DOHH2 (cell line): ENCODE results near the gene HORMAD2.

ENCODE experiments used
- H3F3A ChIP-seq: fragments of 200-600 bp; sonication (generic), shearing (Covaris generic); 2 replicates; pipeline ENCODE4 v1.6.0; 2016; ENCODE audit warnings: antibody characterized with exemption, mild to moderate bottlenecking; ENCODE audit not compliant: control insufficient read depth, insufficient read depth
- H3K27ac ChIP-seq: fragments of 200-600 bp; sonication (generic); 2 replicates; pipeline ENCODE4 v1.5.1; 2014; ENCODE audit warnings: low read depth, mild to moderate bottlenecking, low read length, moderate library complexity
- H3K27me3 ChIP-seq: fragments of 200-600 bp; sonication (generic); 2 replicates; pipeline ENCODE4 v1.6.1; 2014; ENCODE audit warnings: mild to moderate bottlenecking, low read length, mixed read lengths; ENCODE audit not compliant: control insufficient read depth
- H3K36me3 ChIP-seq: fragments of 200-600 bp; sonication (generic); 2 replicates; pipeline ENCODE4 v1.6.1; 2014; ENCODE audit warnings: mild to moderate bottlenecking, low read length, moderate library complexity, mixed read lengths; ENCODE audit not compliant: control insufficient read depth
- H3K4me1 ChIP-seq: fragments of 200-600 bp; sonication (generic); 2 replicates; pipeline ENCODE4 v1.6.1; 2014; ENCODE audit warnings: mild to moderate bottlenecking, low read length, mixed read lengths; ENCODE audit not compliant: control insufficient read depth
- H3K4me2 ChIP-seq: fragments of 200-600 bp; sonication (generic); 2 replicates; pipeline ENCODE4 v1.6.0; 2014; ENCODE audit warnings: mild to moderate bottlenecking, low read length, moderate library complexity
- H3K4me3 ChIP-seq: fragments of 200-600 bp; sonication (generic); 2 replicates; pipeline ENCODE4 v1.5.1; 2014; ENCODE audit warnings: mild to moderate bottlenecking, low read length, mixed read lengths
- H3K79me2 ChIP-seq: fragments of 200-600 bp; sonication (generic); 2 replicates; pipeline ENCODE4 v1.6.1; 2014; ENCODE audit warnings: mild to moderate bottlenecking, low read length, mixed read lengths; ENCODE audit not compliant: control insufficient read depth
- H3K9me2 ChIP-seq: fragments of 200-600 bp; sonication (generic); replicated peaks from 2 replicates; pipeline ENCODE4 v1.6.1; 2014; ENCODE audit warnings: mild to moderate bottlenecking, low read length, mixed read lengths; ENCODE audit not compliant: control insufficient read depth
- H3K9me3 ChIP-seq: fragments of 200-600 bp; sonication (generic); 2 replicates; pipeline ENCODE4 v1.6.1; 2014; ENCODE audit warnings: antibody characterized with exemption, low read length, mixed read lengths; ENCODE audit not compliant: control insufficient read depth, insufficient read depth
- H4K20me1 ChIP-seq: fragments of 200-600 bp; sonication (generic); 2 replicates; pipeline ENCODE4 v1.6.0; 2014; ENCODE audit warnings: low read depth, mild to moderate bottlenecking, antibody characterized with exemption, low read length, moderate library complexity; ENCODE audit not compliant: control insufficient read depth, insufficient read depth
- EZH2phosphoT487 ChIP-seq: fragments of 200-600 bp; sonication (generic); IDR thresholded peaks from 2 replicates; pipeline ENCODE4 v1.6.1; 2017; ENCODE audit warnings: borderline replicate concordance, mild to moderate bottlenecking, antibody characterized with exemption, low read length, moderate library complexity, mixed read lengths
- TF ChIP-seq, protein P1 (sequence below): fragments of 200-600 bp; sonication (generic); IDR thresholded peaks from one replicate; pipeline ENCODE4 v1.5.1; 2014; ENCODE audit warnings: antibody characterized with exemption, mild to moderate bottlenecking, low read depth, low read length; ENCODE audit not compliant: poor library complexity, severe bottlenecking

HORMAD2 gene

DNA sequence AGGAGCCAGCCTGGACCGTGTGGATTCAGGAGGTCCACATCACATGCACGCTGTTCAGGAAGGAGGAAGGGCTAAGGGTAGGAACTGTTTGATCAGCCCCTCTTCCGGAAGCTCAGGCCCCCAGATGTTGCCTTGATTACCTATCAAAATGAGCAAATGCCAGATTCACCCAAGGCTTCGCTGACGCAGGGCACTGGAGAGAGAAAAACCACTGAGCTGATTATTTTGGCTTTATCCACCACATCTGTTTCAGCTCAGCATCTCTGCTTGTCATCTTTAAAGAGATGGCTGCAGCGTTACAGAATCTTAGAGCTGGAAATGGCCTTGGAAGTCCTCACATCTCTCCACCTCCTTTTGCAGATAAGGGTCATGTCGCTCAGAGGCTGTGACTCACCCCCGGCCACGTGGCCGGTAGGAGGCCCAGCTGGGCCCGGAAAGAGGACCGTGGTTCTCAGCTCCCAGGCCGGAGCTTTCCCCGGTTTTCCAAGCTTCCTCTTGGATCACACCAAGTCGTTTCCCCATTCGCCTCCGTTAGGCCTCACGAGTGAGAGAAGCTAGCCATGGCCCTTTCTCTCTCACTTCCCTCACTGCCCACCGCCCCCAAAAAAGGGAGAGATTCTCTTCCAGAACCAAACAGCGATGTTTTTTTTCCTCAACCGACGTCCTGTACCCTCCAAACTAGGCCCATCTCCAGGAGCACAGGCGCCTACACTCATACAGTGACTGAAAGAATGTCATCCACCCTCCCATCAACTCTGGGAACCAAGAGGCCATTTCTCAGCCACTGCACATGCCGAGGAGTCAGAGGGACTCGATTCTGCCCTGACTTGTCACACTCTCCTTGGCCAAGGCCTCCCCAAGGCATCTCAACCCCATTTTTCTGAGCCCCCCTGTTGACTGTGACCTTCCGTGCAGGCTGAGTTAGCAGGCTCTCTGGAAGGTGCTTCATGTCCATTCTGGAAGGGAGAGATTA lies 128.7 kb downstream of the HORMAD2 start:
- H3K27ac ChIP-seq = no peak overlapping the region
- no peaks in the 10 kb centered on the region for H3K79me2 ChIP-seq
- H4K20me1 ChIP-seq = no peaks in the 10 kb centered on the region
- H3K4me3 ChIP-seq = no peak overlapping the region
- H3K36me3 ChIP-seq = no peaks in the 10 kb centered on the region
- H3K4me1 ChIP-seq = no peaks in the 10 kb centered on the region
- no peaks in the 10 kb centered on the region for H3F3A ChIP-seq
- no peaks in the 10 kb centered on the region for H3K27me3 ChIP-seq
- H3K4me2 ChIP-seq = no peak overlapping the region
- H3K9me2 ChIP-seq = no peaks in the 10 kb centered on the region
- no peak for TF ChIP-seq EZH2phosphoT487
- TF ChIP-seq, protein P1, sequence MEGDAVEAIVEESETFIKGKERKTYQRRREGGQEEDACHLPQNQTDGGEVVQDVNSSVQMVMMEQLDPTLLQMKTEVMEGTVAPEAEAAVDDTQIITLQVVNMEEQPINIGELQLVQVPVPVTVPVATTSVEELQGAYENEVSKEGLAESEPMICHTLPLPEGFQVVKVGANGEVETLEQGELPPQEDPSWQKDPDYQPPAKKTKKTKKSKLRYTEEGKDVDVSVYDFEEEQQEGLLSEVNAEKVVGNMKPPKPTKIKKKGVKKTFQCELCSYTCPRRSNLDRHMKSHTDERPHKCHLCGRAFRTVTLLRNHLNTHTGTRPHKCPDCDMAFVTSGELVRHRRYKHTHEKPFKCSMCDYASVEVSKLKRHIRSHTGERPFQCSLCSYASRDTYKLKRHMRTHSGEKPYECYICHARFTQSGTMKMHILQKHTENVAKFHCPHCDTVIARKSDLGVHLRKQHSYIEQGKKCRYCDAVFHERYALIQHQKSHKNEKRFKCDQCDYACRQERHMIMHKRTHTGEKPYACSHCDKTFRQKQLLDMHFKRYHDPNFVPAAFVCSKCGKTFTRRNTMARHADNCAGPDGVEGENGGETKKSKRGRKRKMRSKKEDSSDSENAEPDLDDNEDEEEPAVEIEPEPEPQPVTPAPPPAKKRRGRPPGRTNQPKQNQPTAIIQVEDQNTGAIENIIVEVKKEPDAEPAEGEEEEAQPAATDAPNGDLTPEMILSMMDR = no peak
- no peaks in the 10 kb centered on the region for H3K9me3 ChIP-seq

DNA sequence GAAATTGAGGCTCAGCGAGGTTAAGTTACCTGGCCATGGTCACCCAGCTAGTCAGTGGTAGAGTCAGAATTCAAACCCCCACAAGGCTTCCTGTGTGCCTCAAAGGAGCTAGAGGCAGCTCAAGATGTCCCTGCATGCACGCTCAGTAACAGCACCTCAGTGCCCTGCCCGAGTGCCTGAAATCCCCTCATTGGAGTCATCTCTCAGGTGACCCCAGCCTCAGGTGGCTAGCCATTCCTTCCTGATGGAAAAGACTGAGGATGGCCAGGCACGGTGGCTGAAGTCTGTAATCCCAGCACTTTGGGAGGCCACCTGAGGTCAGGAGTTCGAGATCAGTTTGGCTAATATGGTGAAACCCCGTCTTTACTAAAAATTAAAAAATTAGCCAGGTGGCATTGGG lies 129.4 kb downstream of the HORMAD2 start:
- H3K27ac ChIP-seq = no peak overlapping the region
- TF ChIP-seq EZH2phosphoT487 = no peak
- TF ChIP-seq, protein P1 = no peak

DNA sequence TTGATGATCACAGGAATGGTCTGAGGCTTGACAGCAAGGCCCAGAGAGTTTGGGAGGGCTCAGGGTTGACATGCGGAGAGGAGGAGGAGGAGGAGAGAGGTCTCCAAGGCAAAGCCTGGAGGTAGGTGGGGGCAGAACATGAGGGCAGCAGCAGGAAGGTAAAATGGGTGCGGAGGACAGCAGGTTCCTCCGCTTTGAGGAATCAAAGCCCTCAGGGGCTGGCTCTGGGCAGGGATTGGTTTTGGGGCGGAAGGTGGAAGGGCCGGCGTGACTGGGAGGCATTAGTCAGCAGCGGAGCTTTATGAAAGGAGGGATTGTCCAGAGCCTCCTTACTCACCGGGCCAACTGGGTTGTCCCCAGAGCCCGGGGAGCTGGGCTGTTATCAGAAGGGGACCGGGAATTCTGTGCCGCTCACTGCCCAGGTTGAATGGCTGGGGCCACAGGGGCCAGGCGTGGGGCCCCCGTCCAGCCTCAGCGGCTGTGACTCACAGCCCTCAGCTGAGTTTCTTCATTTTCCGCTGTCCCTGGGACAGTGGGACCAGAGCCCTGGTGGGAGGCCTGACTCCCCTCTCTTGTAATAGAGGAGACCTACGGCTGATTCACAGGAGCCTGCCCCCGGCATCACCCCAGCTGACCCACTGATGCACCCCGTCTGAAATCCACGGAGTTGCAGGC lies 130.1 kb downstream of the HORMAD2 start:
- no peaks in the 10 kb centered on the region for H3K9me3 ChIP-seq
- H3F3A ChIP-seq = no peaks in the 10 kb centered on the region
- H3K27ac ChIP-seq = no peak overlapping the region
- H3K4me3 ChIP-seq = no peak overlapping the region
- H3K9me2 ChIP-seq = no peaks in the 10 kb centered on the region
- no peaks in the 10 kb centered on the region for H3K4me1 ChIP-seq
- TF ChIP-seq EZH2phosphoT487 = no peak
- TF ChIP-seq, protein P1 = no peak
- no peaks in the 10 kb centered on the region for H4K20me1 ChIP-seq
- H3K79me2 ChIP-seq = no peaks in the 10 kb centered on the region
- H3K36me3 ChIP-seq = no peaks in the 10 kb centered on the region
- H3K4me2 ChIP-seq = no peak overlapping the region
- H3K27me3 ChIP-seq = peaks cover 7% of the 10 kb centered on the region; the same call in 1 of the 2 replicates

More for the DNA sequence above, 129.4 kb downstream of the HORMAD2 start:
- no peaks in the 10 kb centered on the region for H3K4me1 ChIP-seq
- no peaks in the 10 kb centered on the region for H4K20me1 ChIP-seq
- no peaks in the 10 kb centered on the region for H3K79me2 ChIP-seq
- peaks cover 2% of the 10 kb centered on the region; the same call in 1 of the 2 replicates for H3K27me3 ChIP-seq
- no peaks in the 10 kb centered on the region for H3F3A ChIP-seq
- H3K4me2 ChIP-seq = no peak overlapping the region
- H3K36me3 ChIP-seq = no peaks in the 10 kb centered on the region
- H3K9me2 ChIP-seq = no peaks in the 10 kb centered on the region
- no peaks in the 10 kb centered on the region for H3K9me3 ChIP-seq
- no peak overlapping the region for H3K4me3 ChIP-seq
